Omental fat pad (tissue), 4 donors: ENCODE results near the gene KCTD5. TPM values are rescaled to one million over a fixed set of nuclear protein-coding genes. Genes with fewer than 3 reads are reported as not detected.
A peak's percentile ranks its signal among the peaks of the same experiment; 100 is the strongest.

ENCODE experiments used
- ATAC-seq: fragments of 150-250 bp; one replicate; pipeline ENCODE4 v1.9.1; 2016; ENCODE audit warnings: mild to moderate bottlenecking, moderate library complexity; ENCODE audit not compliant: low FRiP score
- DNase-seq: peaks from one replicate; pipeline ENCODE4 v3.0.0-alpha.2; 2019; ENCODE audit warnings: low spot score
- CTCF ChIP-seq, 3 donors: fragments of 450-650 bp; IDR thresholded peaks; one replicate each; pipeline ENCODE4 v1.5.1; 2016 to 2017; ENCODE audit warnings: antibody characterized with exemption in 3 of 3, mild to moderate bottlenecking in 3 of 3, moderate library complexity in 2 of 3
- total RNA-seq, 4 donors: library from RNA; depleted of rRNA; stranded (reverse); fragments of >200 nt; gene quantifications; one replicate each; pipeline ENCODE4 v1.1.0, GENCODE V29; 2016

KCTD5 gene
- total RNA-seq, 4 donors from 2014 or later = 10.9 to 21.1 (median 20.1) TPM

GRCh38 chr16:2728034-2728433, 45.7 kb downstream of the KCTD5 start:
- ATAC-seq (no peak), DNase-seq (no peak)
- no peak for TF ChIP-seq CTCF (IDR thresholded peaks at IDR 0.05)

GRCh38 chr16:2734844-2735515, 52.7 kb downstream of the KCTD5 start:
- ATAC-seq (no peak), DNase-seq (no peak)
- no peak for TF ChIP-seq CTCF (IDR thresholded peaks at IDR 0.05)

DNA sequence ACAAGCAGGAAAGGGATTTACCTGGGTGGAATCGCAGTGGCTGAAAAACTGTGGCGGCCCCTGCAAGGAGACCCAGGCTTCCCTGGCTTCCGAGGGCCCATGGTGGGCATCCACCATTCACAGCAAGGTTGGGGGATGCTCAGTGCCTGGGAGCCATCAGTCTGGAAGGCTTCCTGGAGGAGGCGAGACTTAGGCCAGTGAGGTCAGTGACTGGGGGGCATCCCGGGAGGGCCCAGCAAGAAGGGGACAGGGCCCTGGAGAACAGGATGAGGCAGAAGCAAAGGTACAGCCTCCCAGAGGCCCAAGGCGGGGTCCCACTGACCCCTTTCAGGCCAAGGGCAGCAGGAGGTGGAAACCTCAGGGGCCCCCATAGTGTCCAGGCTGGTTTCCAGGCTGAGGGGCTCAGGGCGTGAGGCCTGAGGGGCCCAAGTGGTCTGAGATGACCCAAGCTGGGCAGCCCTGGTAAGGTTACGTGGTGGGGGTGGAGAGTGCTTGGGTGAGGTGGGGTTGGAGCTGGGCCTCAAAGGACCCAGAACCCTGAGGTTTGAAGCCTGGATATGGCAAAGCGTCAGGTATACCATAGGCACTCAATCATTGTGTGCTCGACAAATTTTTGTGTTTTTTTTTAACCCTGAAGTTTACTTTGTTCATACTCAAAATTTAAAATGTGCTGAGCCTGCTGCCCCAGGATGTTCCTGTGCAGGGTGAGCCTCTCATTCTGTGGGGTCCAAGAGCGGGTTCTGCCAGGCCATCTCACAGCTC, 54.3 kb downstream of the KCTD5 start:
- ATAC-seq (no peak), DNase-seq (no peak)
- TF ChIP-seq CTCF (IDR thresholded peaks at IDR 0.05) = no peak

GRCh38 chr16:2737238-2737605, 54.9 kb downstream of the KCTD5 start:
- ATAC-seq (no peak), DNase-seq (no peak)
- no peak for TF ChIP-seq CTCF (IDR thresholded peaks at IDR 0.05)

- TF ChIP-seq CTCF (IDR thresholded peaks at IDR 0.05) = no peak
- peak; percentile 27 for ATAC-seq
- no peak for DNase-seq
Observed at GRCh38 chr16:2737895-2738418, 55.6 kb downstream of the KCTD5 start.

GRCh38 chr16:2738615-2739014, 56.3 kb downstream of the KCTD5 start:
- no peak for TF ChIP-seq CTCF (IDR thresholded peaks at IDR 0.05)
- DNase-seq = no peak
- no peak for ATAC-seq
